ENCODE measurements around the gene CPPED1.

Gene CPPED1

DNA sequence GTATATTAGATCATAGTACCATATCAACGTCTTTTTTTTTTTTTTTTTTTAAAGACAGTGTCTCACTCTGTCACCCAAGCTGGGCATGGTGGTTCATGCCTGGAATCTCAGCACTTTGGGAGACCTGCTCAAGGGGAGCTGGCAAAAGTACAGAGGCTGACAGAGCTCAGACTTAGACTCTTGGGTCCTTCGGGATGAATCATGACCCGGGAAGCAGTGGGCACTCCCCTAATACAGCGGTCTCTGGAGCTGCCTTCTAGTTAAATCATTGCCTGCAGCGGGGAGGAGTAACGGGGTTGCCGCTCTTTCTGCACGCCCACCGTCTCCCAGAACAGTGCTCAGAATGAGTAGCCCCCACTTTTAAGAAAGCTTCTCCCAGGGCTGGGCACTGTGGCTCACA lies 174.4 kb downstream of the CPPED1 start:
- FAIRE-seq = no peak

DNA sequence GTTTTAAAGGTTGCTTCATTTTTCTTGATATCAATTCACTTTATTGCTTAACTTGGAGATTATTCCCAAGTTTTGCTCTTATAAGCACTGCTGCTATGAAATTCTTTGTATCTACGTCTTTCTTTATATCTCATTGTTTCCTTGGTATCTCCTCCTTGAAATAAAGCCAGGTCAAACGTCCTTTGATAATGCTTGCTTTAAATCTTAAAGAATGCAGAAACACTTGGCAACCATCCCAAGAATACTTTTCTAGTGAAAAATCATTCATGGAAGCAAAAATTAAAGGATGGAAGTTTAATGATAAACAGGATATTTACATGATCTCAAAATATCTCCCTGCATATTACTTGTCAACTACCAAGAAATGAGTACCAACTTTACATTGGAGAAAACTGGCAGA lies 175.2 kb downstream of the CPPED1 start:
- FAIRE-seq = no peak

DNA sequence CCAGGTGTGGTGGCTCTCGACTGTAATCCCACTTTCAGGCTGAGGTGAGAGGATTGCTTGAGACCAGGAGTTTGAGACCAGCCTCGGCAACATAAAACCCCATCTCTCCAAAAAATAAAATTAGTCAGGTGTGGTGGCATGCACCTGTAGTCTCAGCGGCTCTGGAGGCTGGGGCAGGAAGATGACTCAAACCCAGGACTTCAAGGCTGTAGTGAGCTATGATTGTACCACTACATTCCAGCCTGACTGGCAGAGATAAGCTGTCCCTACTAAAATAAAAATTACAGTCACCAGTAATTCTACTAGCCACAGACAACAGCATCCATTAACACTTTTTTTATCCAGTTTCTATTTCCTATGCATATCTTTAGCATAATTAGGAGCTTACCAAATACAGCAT lies 176.3 kb downstream of the CPPED1 start:
- no peak for FAIRE-seq

DNA sequence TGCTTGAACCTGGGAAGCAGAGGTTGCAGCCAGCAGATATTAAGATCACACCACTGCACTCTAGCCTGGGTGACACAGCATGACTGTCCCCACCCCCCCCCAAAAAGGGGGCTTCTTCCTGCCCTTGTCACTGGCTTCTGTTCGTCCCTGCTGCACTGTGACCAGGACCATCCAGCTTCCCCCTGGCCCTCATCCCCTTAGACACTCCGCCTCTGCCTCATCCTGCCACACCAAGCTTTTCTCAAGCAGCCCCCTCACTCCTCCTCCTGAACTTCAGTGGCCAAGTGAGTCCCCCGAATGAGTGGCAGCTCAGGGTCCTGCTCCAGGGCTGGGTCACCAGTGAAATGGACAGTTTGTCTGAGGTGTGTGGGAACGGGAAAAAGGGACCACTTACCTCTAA lies 177.3 kb downstream of the CPPED1 start:
- FAIRE-seq = no peak

DNA sequence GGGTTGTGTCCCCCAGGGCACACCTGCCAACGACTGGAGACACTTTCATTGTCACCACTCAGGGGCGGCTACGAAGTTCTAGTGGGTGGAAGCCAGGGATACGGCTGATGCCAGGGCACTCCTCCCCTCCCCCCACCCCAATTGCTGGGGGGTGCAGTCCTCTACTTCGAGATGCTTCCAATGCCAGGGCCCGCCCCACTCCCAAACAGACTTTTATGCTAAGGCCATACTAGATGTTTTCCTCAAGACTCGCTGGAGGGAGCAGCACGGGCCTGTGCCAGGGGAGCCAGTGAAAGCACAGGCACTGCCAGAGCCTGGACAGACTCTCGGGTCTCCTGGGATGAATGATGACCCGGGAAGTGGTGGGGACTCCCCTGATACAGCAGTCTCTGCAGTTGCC lies 178.0 kb downstream of the CPPED1 start:
- FAIRE-seq = no peak

DNA sequence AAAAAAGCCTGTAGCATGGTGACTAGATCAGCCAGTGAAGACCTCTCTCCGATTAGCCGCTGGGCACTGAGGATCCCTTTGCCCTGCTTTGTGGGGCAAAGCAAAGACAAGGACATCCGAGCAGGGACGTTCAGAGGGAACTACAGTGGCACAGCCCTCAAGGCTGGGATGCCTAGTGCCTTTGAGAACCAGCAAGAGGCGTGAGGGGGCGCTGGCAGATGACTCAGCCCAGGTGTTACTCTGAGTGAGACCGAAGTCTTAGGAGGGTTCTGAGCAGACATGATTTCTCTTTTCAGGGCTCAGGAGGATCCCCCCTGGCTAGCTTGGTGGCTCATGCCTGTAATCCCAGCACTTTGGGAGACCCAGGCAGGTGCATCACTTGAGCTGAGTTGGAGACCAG lies 178.6 kb downstream of the CPPED1 start:
- FAIRE-seq = no peak

DNA sequence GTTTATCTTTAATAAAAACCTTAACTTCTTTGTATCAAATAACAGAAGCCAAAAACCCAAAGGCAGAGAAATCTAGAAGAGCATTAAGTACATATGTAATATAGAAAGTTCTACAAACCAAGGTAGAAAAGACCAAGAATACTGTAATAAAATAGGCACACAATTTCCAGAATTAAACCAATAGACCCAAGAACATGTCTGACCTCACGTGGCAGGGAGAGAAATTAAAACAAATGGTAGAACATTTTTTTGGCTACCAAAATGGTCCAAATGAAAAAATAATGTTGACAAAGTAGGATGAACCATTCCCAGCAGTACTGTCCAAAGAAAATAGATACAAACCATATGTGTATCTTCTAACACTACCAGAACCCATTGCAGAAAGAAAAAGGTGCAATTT lies 183.5 kb downstream of the CPPED1 start:
- FAIRE-seq = no peak

DNA sequence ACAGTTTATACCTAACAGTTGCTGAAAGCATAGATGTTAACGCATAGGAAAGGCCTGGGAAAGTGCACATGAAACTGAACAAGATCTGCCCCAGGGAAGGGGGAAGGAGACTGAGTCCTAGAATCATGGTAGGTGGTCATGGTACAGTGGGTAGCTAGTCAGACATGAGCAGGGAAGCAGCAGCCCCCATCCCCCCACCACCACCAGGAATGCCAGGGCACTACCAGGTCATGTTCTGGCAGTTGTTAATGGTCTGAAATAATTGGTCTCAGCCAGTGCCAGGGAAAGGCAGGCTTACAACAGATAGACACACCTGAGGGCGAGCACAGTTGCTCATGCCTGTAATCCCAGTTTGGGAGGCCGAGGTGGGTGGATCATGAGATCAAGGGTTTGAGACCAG lies 185.2 kb downstream of the CPPED1 start:
- FAIRE-seq = no peak

DNA sequence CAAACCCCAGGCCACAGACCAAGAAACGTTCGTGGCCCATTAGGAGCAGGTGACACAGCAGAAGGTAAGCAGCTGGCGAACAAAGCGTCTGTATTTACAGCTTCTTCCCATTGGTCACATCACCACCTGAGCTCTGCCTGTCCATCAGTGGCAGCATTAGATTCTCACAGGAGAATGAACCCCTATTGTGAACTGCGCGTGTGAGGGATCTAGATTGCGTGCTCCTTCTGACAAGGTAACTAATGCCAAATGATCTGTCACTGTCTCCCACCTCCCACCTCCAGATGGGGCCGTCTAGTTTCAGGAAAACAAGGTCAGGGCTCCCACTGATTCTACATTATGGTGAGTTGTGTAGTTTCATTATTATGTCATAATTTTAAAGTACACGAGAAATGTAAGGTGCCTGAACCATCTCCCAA lies 186.3 kb downstream of the CPPED1 start:
- no peak for FAIRE-seq

DNA sequence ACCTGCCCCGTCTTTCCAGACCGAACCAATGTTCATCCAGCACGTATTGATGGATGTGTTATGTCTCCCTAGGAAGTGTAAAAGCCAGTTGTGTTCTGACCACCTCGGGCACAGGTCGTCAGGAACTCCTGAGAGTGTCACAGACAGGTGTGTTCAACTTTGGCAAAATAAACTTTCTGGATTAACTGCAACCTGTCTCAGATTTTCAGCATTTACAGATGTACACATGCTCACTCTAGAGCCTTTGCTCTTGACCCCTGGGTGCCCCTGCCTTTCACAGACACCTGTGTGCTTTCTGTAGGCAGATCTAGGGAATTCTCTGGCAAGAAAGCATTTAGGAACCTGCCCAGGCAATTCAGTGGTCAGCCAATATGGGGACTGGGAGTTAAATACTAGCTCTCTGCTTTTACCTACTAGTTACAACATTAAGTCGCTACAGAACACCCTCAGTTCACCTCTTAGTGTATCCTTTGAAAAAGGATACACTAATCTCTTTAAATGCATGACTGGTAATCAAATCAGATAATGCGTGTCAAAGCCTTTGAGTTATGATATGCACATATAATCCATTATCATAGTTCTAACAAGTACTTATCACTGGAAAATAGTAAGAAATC lies 188.9 kb downstream of the CPPED1 start:
- FAIRE-seq = no peak

DNA sequence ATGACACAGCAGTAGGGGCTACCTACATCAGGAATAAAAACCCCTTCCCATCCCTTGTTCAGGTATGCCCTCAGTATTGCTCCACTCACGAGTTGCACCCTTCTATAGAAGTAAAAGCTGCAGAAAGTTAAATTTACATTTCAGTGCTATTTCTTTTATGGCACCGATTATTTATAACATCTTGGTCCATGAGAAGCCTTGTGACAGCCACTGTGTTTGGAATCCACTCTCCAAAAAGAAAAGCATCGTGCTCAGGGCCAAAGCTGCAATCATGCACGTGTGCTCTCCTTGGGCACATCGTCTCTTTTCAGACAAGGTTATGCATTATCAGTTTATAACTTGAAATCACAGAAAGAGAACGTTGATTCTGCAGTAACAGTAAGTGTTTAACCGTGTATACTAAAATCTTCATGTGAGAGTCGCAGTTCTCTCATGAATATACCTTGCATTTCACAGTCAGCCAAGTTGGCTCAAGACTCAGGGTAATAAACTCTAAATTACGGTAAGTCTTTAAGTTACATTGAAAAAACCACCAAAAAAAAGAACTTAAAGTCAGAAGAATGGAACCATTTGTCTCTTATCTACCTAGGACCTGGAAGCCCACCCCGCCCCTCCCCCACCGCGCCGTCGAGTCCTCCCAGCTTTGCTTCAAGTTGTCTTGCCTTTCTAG lies 189.6 kb downstream of the CPPED1 start:
- no peak for FAIRE-seq

DNA sequence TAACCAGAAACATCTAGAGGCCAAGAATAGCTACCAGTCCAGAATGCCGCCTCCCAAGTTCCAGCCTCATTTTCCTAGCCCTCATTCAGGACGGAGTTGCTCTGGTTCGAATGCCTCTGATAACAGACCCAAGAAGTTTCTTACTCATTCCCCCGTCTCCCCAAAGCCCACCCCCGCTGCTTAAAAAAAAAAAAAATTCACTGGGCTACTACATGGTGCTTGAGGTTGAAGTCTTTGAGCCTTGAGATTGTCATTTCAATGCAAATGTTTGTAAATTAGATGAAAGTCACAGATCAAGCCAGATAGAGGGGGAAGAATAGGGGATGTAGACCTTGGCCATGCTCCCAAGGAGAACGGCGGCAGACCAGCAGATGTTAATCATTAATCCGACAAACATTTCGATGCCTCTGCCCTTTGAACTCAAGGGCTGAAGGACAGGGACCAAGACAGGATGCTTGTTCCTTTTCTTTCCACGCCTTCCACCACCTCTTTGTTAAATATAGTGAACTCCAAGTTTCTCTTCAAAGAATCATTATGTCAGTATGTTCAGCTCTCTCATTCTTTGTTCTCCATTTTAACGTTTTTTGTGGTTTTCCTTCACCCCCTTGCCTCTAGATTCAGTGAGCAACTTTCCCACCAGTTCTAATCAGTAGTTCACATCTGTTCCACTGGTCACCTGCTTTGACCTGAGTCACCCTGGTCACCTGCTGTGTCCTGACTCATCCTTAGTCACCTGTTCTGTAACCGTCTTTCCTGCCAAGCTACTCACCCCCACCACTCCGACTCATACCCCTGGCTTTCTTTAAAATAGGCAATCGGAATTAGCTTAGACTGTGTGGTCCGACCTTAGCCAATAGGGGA lies 190.3 kb downstream of the CPPED1 start:
- FAIRE-seq = no peak

DNA sequence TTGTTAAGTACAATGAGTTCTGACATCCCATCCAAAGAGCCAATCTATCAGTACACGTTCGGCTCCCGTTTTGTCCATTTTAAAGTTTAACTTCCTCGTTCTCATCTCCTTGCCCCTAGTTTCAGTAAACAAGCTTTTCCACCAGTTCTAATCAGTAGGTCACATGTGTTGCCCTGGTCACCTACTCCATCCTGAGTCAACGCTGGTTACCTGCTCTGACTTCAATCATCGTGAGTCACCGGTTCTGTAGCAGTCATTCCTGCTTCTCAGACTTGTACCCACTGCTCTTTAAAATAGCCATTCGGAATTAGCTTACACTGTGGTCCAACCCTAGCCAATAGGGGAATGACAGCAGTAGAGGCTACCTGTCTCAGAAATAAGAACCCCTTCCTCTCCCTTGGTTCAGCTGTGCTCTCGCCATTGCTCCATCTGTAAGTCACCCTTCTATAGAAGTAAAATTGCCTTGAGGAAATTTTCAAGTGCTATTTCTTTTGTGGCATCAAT lies 191.0 kb downstream of the CPPED1 start:
- FAIRE-seq = no peak

DNA sequence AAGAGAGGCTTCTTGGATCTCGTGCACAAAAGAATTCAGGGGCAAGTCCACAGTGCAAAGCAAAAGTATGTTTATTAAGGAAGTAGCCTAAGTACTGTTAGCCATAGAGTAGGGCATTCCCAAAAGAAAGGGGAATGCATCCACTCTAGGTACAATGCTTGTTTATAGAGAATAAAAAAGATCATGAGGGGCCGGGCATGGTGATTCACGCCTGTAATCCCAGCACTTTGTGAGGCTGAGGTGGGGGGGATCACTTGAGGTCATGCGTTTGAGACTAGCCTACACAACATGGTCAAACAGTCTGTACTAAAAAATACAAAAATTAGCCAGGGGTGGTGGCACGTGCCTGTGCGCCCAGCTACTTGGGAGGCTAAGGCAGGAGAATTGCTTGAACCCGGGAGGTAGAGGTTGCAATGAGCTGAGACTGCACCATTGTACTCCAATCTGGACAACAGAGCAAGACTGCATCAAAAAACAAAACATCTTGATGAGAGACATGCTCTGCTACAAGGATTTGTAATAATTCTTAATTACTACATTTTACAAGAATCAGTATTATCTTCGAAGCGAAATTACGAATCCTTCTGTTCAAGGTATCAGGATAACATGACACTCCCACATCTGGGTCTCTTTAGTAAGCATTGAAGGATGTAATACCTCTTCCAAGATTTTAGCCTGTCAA lies 191.6 kb downstream of the CPPED1 start:
- FAIRE-seq = no peak

DNA sequence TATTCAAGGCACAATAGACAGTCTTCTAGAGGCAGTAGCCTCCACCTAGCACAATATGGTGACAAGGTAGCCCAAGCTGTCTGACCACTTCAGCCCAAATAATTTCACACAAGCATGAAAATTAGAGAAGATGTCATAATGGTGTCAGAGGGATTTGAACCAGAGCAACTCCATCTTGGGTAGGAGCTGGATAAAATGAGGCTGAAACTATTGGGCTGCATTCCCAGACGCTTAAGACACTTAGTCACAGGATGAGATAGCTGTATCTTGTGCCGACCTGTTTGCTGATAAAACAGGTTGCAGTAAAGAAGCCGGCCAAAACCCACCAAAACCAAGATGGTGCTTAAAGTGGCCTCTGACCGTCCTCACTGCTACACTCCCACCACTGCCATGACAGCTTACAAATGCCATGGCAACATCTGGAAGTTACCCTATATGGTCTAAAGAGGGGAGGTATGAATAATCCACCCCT lies 192.6 kb downstream of the CPPED1 start:
- FAIRE-seq = no peak

DNA sequence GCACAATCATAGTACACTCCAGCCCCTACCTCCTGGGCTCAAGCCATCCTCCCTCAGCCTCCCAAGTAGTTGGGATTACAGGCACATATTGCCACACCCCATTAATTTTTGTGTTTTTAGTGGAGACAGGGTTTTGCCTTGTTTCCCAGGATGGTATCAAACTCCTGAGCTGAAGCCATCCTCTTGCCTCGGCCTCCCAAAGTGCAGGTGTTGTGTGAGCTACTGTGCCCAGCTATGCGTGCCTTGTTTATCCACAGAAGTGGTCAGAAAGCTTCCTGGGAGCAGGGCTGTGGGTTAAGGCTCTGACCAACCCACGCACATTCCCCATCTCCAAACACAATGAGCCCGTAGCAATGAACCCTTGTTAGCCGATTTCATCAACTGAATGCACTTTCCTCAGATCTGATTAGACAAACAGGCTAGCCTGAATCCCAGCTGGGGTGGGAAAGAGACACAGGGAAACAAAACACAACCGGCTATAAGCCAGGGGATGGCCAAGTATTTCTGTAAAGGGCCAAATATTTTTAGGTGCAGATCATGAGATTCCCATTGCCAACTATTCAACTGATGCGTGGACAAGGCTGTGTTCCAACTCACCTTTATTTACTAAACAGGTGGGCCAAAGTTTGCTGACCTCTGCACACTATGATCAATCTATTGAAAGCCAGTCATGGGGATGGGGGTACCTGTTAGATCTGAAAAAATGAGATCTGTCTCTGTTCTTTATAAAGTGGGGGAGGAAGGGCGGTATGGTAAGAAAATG lies 193.6 kb downstream of the CPPED1 start:
- FAIRE-seq = no peak

Measured in TTC549 (cell line).